Stimulated activated CD4-positive, alpha-beta T cell treated with anti-CD3 and anti-CD28 coated beads, Interleukin-1b, Interleukin-23, amount 100 ng/mL, for 24 hours (primary cell): Measurements from ENCODE around the gene ATP10A.
"Not testable (repeated sequence)": the region's sequence is repeated elsewhere in the genome, so short reads cannot be mapped to it uniquely, and the experiment has no call there.

Source experiments
- DNase-seq, 4 experiments: peaks; one replicate each; pipeline ENCODE4 v3.0.0-alpha.2; 2020; ENCODE audit warnings: low read depth in 4 of 4, low spot score in 1 of 4

Gene ATP10A

GRCh38 chr15:25884370-25884769 is 21.2 kb upstream of the ATP10A start:
- DNase-seq = no peak

- no peak for DNase-seq
Observed at GRCh38 chr15:25883463-25884259, 20.5 kb upstream of the ATP10A start.

- no peak for DNase-seq
Observed at GRCh38 chr15:25882466-25882865, 19.3 kb upstream of the ATP10A start.

- not testable (repeated sequence) for DNase-seq
Observed at GRCh38 chr15:25880877-25881276, 17.8 kb upstream of the ATP10A start.

- DNase-seq = no peak
Observed at GRCh38 chr15:25880411-25880810, 17.3 kb upstream of the ATP10A start.

- DNase-seq = no peak
Observed at GRCh38 chr15:25879438-25879837, 16.3 kb upstream of the ATP10A start.

- no peak for DNase-seq
Observed at GRCh38 chr15:25877681-25878080, 14.6 kb upstream of the ATP10A start.

GRCh38 chr15:25876231-25877140 is 13.4 kb upstream of the ATP10A start:
- DNase-seq = no peak

GRCh38 chr15:25875566-25875965 is 12.4 kb upstream of the ATP10A start:
- DNase-seq = no peak

GRCh38 chr15:25874379-25874778 is 11.3 kb upstream of the ATP10A start:
- no peak for DNase-seq

- DNase-seq = no peak
Observed at GRCh38 chr15:25871403-25871802, 8.3 kb upstream of the ATP10A start.

- DNase-seq = no peak
Observed at GRCh38 chr15:25870938-25871337, 7.8 kb upstream of the ATP10A start.

GRCh38 chr15:25869701-25870100 is 6.6 kb upstream of the ATP10A start:
- DNase-seq = no peak

- DNase-seq = no peak
Observed at GRCh38 chr15:25866874-25867273, 3.7 kb upstream of the ATP10A start.

- DNase-seq = no peak
Observed at GRCh38 chr15:25866251-25866650, 3.1 kb upstream of the ATP10A start.

GRCh38 chr15:25864966-25865365 is 1.8 kb upstream of the ATP10A start:
- DNase-seq = no peak

GRCh38 chr15:25863968-25864580 is 947 bp upstream of the ATP10A start:
- DNase-seq = no peak

- no peak for DNase-seq
Observed at GRCh38 chr15:25862472-25863110, 536 bp downstream of the ATP10A start.

GRCh38 chr15:25862071-25862471 is 1.1 kb downstream of the ATP10A start:
- no peak for DNase-seq

- DNase-seq = no peak
Observed at GRCh38 chr15:25860885-25861866, 2.0 kb downstream of the ATP10A start.
